ENCODE measurements around the gene CSHL1.
"Not testable (repeated sequence)": the region's sequence is repeated elsewhere in the genome, so short reads cannot be mapped to it uniquely, and the experiment has no call there.

GRCh38 chr17:63920779-63921178, 9.7 kb upstream of the CSHL1 start:
- not testable (repeated sequence) for TF ChIP-seq POLR2A, CTCF (IDR thresholded peaks at IDR 0.05)
